CD14-positive monocyte (primary cell): ENCODE results near the gene CNIH3. TPM values are rescaled to one million over a fixed set of nuclear protein-coding genes. Genes with fewer than 3 reads are reported as not detected.

ENCODE experiments used
- DNase-seq, 3 donors: peaks; one replicate each; pipeline ENCODE4 v3.0.0-alpha.2; 2011 to 2022
- H2AFZ ChIP-seq: 2 replicates; pipeline ENCODE4 v1.6.0; 2012; ENCODE audit warnings: mild to moderate bottlenecking, low read depth, low read length, inconsistent platforms; ENCODE audit not compliant: insufficient read depth, poor library complexity, severe bottlenecking
- H3K27ac ChIP-seq, 2 donors: 1 replicate in 1 of 2; 2 replicates in 1 of 2; pipeline ENCODE4 v1.5.1; 2012 to 2013; ENCODE audit warnings: low read length in 2 of 2, control low read depth in 1 of 2, inconsistent platforms in 1 of 2, low read depth in 1 of 2, mild to moderate bottlenecking in 1 of 2
- H3K27me3 ChIP-seq, 2 donors: one replicate each; pipeline versions ENCODE4 v1.6.0 to v1.6.1; 2011 to 2013; ENCODE audit warnings: low read length in 2 of 2; ENCODE audit not compliant: control insufficient read depth in 2 of 2, insufficient read depth in 2 of 2
- H3K36me3 ChIP-seq, 2 donors: replicated peaks in 1 of 2; 1 replicate in 1 of 2; 2 replicates in 1 of 2; pipeline versions ENCODE4 v1.5.1 to v1.6.1; 2012 to 2013; ENCODE audit warnings: low read length in 2 of 2, control low read depth in 1 of 2, inconsistent platforms in 1 of 2, mild to moderate bottlenecking in 1 of 2; ENCODE audit not compliant: insufficient read depth in 2 of 2, control insufficient read depth in 1 of 2
- H3K4me1 ChIP-seq, 2 donors: 1 replicate in 1 of 2; 2 replicates in 1 of 2; pipeline versions ENCODE4 v1.5.1 to v1.6.1; 2012 to 2013; ENCODE audit warnings: low read length in 2 of 2, control low read depth in 1 of 2, inconsistent platforms in 1 of 2, mild to moderate bottlenecking in 1 of 2, moderate library complexity in 1 of 2; ENCODE audit not compliant: insufficient read depth in 2 of 2, control insufficient read depth in 1 of 2
- H3K4me2 ChIP-seq: replicated peaks from 2 replicates; pipeline ENCODE3; 2012; ENCODE audit warnings: low read length, moderate library complexity, mild to moderate bottlenecking; ENCODE audit not compliant: poor library complexity, severe bottlenecking; ENCODE audit errors: extremely low read depth
- H3K4me3 ChIP-seq, 3 experiments: fragments of 200-600 bp in 1 of 3; sonication (generic) in 1 of 3; replicated peaks in 1 of 3; 1 replicate in 2 of 3; 2 replicates in 1 of 3; pipeline ENCODE4 v1.5.1; 2011 to 2013; ENCODE audit warnings: low read length in 3 of 3, mild to moderate bottlenecking in 3 of 3, control low read depth in 2 of 3, low read depth in 2 of 3, inconsistent platforms in 1 of 3, moderate library complexity in 1 of 3
- H3K79me2 ChIP-seq: 2 replicates; pipeline ENCODE4 v1.6.0; 2012; ENCODE audit warnings: mild to moderate bottlenecking, control low read depth, inconsistent platforms, low read length, moderate library complexity; ENCODE audit not compliant: insufficient read depth
- H3K9ac ChIP-seq: 2 replicates; pipeline ENCODE4 v1.6.0; 2017; ENCODE audit warnings: low read length, mild to moderate bottlenecking; ENCODE audit not compliant: insufficient read depth, poor library complexity, severe bottlenecking
- H3K9me3 ChIP-seq, 2 donors: replicated peaks in 1 of 2; 1 replicate in 1 of 2; 2 replicates in 1 of 2; pipeline versions ENCODE4 v1.5.1 to v1.6.1; 2012 to 2013; ENCODE audit warnings: low read length in 2 of 2, control low read depth in 1 of 2; ENCODE audit not compliant: control insufficient read depth in 1 of 2, insufficient read depth in 1 of 2
- H4K20me1 ChIP-seq: 2 replicates; pipeline ENCODE4 v1.6.0; 2012; ENCODE audit warnings: mild to moderate bottlenecking, low read length, control low read depth, moderate library complexity; ENCODE audit not compliant: insufficient read depth
- H3K27ac Mint-ChIP-seq, 7 donors: one replicate each; pipeline ENCODE4 v1.8.0; 2020; ENCODE audit warnings: mild to moderate bottlenecking in 7 of 7, mixed read lengths in 7 of 7, moderate library complexity in 6 of 7, inconsistent platforms in 2 of 7
- H3K27me3 Mint-ChIP-seq, 3 donors: one replicate each; pipeline ENCODE4 v1.8.0; 2021 to 2022; ENCODE audit warnings: low read depth in 3 of 3, mild to moderate bottlenecking in 3 of 3, mixed read lengths in 3 of 3, moderate library complexity in 3 of 3, inconsistent platforms in 1 of 3
- H3K36me3 Mint-ChIP-seq, 2 donors: one replicate each; pipeline ENCODE4 v1.8.0; 2020; ENCODE audit warnings: mixed read lengths in 2 of 2, inconsistent platforms in 1 of 2, mild to moderate bottlenecking in 1 of 2
- H3K4me1 Mint-ChIP-seq: one replicate; pipeline ENCODE4 v1.8.0; 2020; ENCODE audit warnings: mild to moderate bottlenecking, mixed read lengths
- H3K4me3 Mint-ChIP-seq, 2 donors: one replicate each; pipeline ENCODE4 v1.8.0; 2020; ENCODE audit warnings: mild to moderate bottlenecking in 2 of 2, mixed read lengths in 2 of 2, moderate library complexity in 1 of 2
- H3K9me3 Mint-ChIP-seq, 7 donors: one replicate each; pipeline ENCODE4 v1.8.0; 2020 to 2022; ENCODE audit warnings: mixed read lengths in 7 of 7, mild to moderate bottlenecking in 6 of 7, moderate library complexity in 6 of 7, inconsistent platforms in 2 of 7
- WGBS: methylation state at CpG from one replicate; pipeline ENCODE4 v1.1.5; 2013; ENCODE audit warnings: missing lambda C conversion rate; ENCODE audit not compliant: insufficient coverage; 5-methylcytosine and 5-hydroxymethylcytosine counted together
- intact Hi-C, 2 donors: fragments of 100-400 bp; cut with micrococcal nuclease; formaldehyde crosslinking; loops; one replicate each; pipeline versions ENCODE4 v1.15.0 to v1.15.1; 2023
- polyA plus RNA-seq, 3 donors: library from polyadenylated mRNA; depleted of rRNA in 1 of 3; unstranded in 2 of 3; stranded (reverse) in 1 of 3; fragments of 300-500 nt in 2 of 3; fragments of >200 nt in 1 of 3; fragmentation: Illumina TruSeq in 2 of 3; gene quantifications; 1 replicate in 2 of 3; 2 replicates in 1 of 3; pipeline ENCODE4 v1.2.3, GENCODE V29; 2012 to 2021
- TF ChIP-seq, protein P1 (sequence below): fragments of 200-600 bp; IDR thresholded peaks from one replicate; pipeline ENCODE4 v1.8.0; 2022; ENCODE audit warnings: antibody characterized with exemption, mild to moderate bottlenecking

The CNIH3 gene
- polyA plus RNA-seq, 3 donors = 0.37 TPM; not detected in 2

GRCh38 chr1:224734261-224734935 lies 118.3 kb downstream of the CNIH3 start:
- Histone ChIP-seq H3K4me3 (no peak overlapping the region), H3K79me2 (no peaks in the 10 kb centered on the region), H3K27ac (no peak overlapping the region), H4K20me1 (no peaks in the 10 kb centered on the region), H2AFZ (no peak overlapping the region), H3K9ac (no peak overlapping the region), H3K4me2 (no peak overlapping the region), H3K36me3 (no peaks in the 10 kb centered on the region), H3K4me1 (no peaks in the 10 kb centered on the region), H3K9me3 (no peaks in the 10 kb centered on the region), H3K27me3 (no peaks in the 10 kb centered on the region)
- 99% methylated on average over 8 of the region's 13 CpGs for WGBS
- H3K27me3 Mint-ChIP-seq = peaks cover 1 to 2% (median 2%) of the 10 kb centered on the region in 3 donors
- TF ChIP-seq, protein P1, sequence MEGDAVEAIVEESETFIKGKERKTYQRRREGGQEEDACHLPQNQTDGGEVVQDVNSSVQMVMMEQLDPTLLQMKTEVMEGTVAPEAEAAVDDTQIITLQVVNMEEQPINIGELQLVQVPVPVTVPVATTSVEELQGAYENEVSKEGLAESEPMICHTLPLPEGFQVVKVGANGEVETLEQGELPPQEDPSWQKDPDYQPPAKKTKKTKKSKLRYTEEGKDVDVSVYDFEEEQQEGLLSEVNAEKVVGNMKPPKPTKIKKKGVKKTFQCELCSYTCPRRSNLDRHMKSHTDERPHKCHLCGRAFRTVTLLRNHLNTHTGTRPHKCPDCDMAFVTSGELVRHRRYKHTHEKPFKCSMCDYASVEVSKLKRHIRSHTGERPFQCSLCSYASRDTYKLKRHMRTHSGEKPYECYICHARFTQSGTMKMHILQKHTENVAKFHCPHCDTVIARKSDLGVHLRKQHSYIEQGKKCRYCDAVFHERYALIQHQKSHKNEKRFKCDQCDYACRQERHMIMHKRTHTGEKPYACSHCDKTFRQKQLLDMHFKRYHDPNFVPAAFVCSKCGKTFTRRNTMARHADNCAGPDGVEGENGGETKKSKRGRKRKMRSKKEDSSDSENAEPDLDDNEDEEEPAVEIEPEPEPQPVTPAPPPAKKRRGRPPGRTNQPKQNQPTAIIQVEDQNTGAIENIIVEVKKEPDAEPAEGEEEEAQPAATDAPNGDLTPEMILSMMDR = no peak
- H3K9me3 Mint-ChIP-seq = peaks cover 0 to 3% (median 0%) of the 10 kb centered on the region in 7 donors
- no peaks in the 10 kb centered on the region for H3K36me3 Mint-ChIP-seq
- H3K27ac Mint-ChIP-seq = peak overlapping the region in 1 of 7 donors; percentile 1
- intact Hi-C loops = no loop called here
- no peak for DNase-seq
- peaks cover 6% of the 10 kb centered on the region for H3K4me1 Mint-ChIP-seq
- no peak overlapping the region for H3K4me3 Mint-ChIP-seq

GRCh38 chr1:224735159-224735558 lies 119.0 kb downstream of the CNIH3 start:
- intact Hi-C loops = no loop called here
- H3K27ac Mint-ChIP-seq = peak overlapping the region in 2 of 7 donors; percentile 28 to 61
- no peak overlapping the region for H3K4me3 ChIP-seq
- WGBS = 96% methylated on average over 4 of the region's 6 CpGs
- H3K4me2 ChIP-seq = no peak overlapping the region
- H3K27ac ChIP-seq = no peak overlapping the region
- H3K9me3 Mint-ChIP-seq = peaks cover 0 to 3% (median 0%) of the 10 kb centered on the region in 7 donors
- TF ChIP-seq, protein P1 = no peak
- no peaks in the 10 kb centered on the region for H3K9me3 ChIP-seq
- no peaks in the 10 kb centered on the region for H4K20me1 ChIP-seq
- peaks cover 4% of the 10 kb centered on the region for H3K4me1 Mint-ChIP-seq
- H3K9ac ChIP-seq = no peak overlapping the region
- H2AFZ ChIP-seq = no peak overlapping the region
- H3K27me3 Mint-ChIP-seq = peaks cover 2 to 3% (median 2%) of the 10 kb centered on the region in 3 donors
- H3K36me3 Mint-ChIP-seq = no peaks in the 10 kb centered on the region
- no peak overlapping the region for H3K4me3 Mint-ChIP-seq
- H3K36me3 ChIP-seq = no peaks in the 10 kb centered on the region
- DNase-seq = no peak
- no peaks in the 10 kb centered on the region for H3K27me3 ChIP-seq
- no peaks in the 10 kb centered on the region for H3K4me1 ChIP-seq
- no peaks in the 10 kb centered on the region for H3K79me2 ChIP-seq
